Body of pancreas (tissue), 4 donors: Measurements from ENCODE around the gene FETUB.

Source experiments
- POLR2A ChIP-seq, 3 donors: fragments of 450-650 bp; IDR thresholded peaks; one replicate each; pipeline ENCODE4 v1.6.1; 2016; ENCODE audit warnings: antibody characterized with exemption in 3 of 3, mild to moderate bottlenecking in 2 of 3
- TF ChIP-seq, protein P1 (sequence below), 7 experiments: fragments of 450-650 bp in 4 of 7; fragments of 200-600 bp in 3 of 7; sonication (generic) in 3 of 7; IDR thresholded peaks; one replicate each; pipeline ENCODE4 v1.5.1; 2016 to 2019; ENCODE audit warnings: antibody characterized with exemption in 7 of 7

DNA sequence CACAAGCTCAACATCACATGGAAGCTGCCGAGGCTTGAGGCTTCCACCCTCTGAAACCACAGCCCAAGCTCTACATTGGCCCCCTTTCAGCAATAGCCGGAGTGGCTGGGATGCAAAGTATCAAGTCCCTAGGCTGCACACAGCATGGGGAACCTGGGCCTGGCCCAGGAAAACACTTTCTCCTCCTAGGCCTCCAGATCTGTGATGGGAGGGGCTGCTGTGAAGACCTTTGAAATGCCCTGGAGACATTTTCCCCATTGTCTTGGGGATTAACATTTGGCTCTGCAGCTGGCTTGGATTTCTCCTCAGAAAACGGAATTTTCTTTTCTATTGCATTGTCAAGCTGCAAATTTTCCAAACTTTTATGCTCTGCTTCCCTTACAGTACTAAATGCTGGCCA is 43.8 kb downstream of the FETUB start:
- TF ChIP-seq, protein P1, sequence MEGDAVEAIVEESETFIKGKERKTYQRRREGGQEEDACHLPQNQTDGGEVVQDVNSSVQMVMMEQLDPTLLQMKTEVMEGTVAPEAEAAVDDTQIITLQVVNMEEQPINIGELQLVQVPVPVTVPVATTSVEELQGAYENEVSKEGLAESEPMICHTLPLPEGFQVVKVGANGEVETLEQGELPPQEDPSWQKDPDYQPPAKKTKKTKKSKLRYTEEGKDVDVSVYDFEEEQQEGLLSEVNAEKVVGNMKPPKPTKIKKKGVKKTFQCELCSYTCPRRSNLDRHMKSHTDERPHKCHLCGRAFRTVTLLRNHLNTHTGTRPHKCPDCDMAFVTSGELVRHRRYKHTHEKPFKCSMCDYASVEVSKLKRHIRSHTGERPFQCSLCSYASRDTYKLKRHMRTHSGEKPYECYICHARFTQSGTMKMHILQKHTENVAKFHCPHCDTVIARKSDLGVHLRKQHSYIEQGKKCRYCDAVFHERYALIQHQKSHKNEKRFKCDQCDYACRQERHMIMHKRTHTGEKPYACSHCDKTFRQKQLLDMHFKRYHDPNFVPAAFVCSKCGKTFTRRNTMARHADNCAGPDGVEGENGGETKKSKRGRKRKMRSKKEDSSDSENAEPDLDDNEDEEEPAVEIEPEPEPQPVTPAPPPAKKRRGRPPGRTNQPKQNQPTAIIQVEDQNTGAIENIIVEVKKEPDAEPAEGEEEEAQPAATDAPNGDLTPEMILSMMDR (IDR thresholded peaks at IDR 0.05): no peak
- no peak for TF ChIP-seq POLR2A (IDR thresholded peaks at IDR 0.05)
